ENCODE data around the gene KLHL22.
A peak's percentile ranks its signal among the peaks of the same experiment; 100 is the strongest.
"Not testable (repeated sequence)": the region's sequence is repeated elsewhere in the genome, so short reads cannot be mapped to it uniquely, and the experiment has no call there.

Gene KLHL22, protein sequence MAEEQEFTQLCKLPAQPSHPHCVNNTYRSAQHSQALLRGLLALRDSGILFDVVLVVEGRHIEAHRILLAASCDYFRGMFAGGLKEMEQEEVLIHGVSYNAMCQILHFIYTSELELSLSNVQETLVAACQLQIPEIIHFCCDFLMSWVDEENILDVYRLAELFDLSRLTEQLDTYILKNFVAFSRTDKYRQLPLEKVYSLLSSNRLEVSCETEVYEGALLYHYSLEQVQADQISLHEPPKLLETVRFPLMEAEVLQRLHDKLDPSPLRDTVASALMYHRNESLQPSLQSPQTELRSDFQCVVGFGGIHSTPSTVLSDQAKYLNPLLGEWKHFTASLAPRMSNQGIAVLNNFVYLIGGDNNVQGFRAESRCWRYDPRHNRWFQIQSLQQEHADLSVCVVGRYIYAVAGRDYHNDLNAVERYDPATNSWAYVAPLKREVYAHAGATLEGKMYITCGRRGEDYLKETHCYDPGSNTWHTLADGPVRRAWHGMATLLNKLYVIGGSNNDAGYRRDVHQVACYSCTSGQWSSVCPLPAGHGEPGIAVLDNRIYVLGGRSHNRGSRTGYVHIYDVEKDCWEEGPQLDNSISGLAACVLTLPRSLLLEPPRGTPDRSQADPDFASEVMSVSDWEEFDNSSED

DNA sequence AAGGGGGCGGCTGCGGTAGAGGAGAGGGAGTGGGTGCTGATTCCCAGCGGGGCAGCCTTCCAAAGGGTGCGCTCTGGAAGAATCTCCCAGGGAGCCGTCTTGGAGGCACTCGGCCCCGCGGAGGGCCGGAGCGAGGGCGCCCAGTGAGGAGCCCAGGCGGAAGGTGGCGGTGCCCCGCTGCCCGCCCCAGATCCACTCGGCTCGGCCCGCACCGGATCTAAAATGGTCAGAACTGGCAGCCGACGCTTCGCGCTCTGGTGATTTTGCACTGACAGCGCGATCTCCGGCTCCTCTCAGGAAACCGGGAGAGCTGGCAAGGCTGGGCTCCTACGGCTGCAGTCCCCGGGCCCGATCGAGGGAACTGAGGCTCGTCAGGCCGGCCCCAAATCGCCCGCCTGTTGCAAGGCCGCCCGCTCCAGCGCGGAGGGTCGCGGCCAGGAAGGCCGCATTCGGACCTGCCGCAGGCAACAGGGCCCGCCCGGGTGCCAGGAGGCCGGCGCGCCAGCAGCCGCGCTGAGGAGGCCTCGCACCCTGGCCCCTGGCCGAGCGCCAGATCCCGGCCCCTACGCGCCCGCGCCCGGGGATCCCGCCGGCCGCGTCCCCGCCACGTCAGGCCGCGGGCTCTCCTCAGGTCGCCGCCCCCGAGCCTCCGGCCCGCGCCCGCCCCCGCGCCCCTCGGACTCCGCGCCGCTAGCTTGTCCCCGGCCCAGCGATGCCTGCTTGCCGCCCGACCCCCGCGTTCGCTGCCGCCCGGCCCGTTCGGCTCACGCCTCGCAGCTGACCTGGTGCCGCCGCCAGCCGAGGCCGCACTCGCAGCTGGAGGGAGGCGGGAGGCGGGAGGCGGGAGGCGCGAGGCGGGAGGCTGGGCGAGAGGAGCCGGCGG, at the start of gene KLHL22:
TSS of gene KLHL22 (minus strand) at position 818 of the 883 bp plus-strand sequence. CDS start 6,584 bp downstream, outside the sequence.
- peak; percentile 77 for DNase-seq

DNA sequence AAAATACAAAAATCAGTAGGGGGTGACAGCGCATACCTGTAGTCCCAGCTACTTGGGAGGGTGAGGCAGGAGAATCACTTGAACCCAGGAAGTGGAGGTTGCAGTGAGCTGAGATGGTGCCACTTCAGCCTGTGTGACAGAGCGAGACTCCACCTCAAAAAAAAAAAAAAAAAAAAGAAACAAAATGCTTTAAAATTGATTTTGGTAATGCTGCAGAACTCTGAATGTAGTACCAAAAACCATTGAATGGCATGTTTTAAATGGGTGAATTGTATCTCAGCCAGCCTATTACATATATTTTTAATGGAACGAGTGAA, 49.7 kb upstream of the KLHL22 start:
- DNase-seq, result not testable (repeated sequence)

DNA sequence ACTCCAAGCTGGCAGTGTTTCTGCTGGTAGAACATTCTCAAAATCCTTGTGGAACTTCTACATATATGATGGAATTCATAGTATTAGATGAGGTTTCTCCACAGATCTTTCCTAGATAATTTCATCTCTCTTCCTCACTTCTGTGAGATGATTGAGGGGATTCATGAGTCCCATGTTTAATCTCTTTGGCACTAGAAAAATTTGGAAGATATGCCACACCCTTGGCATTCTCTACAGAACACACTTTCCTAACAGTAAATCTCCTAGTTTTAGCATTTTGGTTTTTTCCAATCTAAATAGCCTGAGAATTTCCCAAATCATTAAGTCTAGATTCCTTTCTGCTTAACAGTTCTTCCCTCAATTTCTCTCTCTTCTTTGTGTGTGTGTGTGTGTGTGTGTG, 47.1 kb upstream of the KLHL22 start:
- no peak for DNase-seq

DNA sequence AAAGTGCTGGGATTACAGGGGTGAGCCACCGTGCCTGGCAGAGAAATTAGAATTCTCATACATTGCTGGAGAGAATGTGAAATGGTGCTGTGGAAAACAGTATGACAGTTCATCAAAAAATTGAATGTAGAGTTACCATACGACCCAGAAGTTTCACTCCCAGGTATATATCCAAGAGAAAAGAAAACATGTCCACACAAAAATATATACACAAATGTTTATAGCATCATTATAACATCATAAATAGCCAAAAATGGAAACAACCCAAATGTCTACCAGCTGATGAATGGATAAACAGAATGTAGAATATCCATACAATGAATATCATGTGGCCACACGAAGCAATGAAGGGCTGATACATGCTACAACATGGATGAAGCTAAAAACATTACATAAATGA, 46.5 kb upstream of the KLHL22 start:
- no peak for DNase-seq

DNA sequence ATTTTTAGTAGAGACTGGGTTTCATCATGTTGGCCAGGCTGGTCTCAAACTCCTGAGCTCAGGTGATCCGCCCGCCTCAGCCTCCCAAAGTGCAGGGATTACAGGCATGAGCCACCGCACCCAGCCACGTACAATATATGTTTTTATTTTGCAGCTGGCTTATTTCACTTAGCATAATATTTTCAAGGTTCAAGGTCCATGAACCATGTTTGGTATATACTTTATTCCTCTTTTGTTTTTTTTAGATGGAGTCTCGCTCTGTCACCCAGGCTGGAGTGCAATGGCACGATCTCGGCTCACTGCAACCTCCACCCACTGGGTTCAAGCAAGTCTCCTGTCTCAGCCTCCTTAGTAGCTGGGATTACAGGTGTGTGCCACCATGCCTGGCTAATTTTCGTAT, 43.3 kb upstream of the KLHL22 start:
- DNase-seq, result not testable (repeated sequence)

DNA sequence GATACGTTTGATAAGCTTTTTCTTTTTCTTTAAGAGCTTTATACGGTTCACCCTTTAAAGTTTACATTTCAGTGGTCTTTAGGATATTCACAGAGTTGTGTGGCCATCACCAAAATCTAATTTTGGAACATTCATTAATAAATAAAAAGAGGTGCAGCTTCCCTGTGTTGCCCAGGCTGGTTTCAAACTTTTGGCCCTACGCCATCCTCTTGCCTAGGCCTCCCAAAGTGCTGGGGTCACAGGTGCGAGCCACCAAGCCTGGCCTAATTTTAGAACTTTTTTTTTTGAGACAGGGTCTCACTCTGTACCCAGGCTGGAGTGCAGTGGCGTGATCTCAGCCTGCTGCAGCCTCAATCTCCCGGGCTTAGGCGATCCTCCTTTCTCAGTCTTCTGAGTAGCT, 42.4 kb upstream of the KLHL22 start:
- no peak for DNase-seq

DNA sequence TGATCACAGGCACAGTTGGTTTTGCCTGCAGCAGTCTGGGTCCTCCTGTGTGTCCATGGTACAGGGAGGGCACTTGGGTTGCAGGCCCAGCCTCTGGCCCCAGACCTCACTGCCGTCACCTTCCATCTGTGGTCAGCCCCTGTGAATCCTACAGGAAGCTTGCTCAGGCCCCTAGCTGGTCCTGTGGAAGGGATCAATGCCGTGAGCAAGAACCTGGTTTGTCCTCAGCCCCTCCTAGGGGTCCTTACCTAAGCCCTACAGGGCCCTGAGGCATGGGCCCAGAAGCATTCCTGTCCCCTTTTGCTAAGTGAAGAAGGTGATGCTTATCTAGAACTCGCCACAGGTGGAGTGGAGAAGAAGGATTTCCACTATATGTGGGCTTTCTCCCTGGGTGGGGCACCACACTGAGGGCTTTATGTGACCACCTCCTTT, 41.7 kb upstream of the KLHL22 start:
- no peak for DNase-seq

DNA sequence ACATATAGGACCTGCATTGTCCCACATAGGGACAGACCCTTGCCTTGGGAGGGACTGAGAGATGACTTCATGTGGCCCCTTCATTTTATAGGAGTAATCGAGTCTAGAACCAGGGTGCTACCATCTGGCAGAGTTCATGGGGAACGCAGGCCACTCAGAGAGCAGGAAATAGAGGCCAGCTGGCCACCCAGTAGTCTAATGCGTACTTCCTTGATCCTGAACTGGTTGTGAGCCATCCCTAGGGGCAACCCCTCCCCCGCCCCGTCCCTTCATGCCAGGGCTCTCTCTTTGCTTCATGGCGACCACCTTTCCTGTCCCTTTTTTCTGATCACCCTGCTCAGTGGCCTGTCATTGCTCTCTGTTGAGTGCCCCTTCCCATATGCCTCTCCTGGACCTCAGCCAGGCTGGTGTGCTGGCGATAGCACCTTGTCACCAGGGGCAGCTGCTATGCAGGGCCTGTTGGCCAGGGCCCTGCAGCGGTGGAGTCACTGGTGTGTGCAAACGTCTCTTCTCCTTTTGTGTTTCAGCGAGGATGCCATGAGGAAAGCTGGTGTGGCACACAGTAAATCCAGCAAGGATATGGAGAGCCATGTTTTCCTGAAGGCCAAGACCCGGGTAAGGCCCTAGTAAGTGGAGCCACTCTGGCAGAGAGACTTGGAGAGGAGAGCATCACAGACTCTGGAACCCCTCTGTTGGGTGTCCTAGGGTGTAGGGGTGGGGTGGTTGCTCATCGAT, 41.2 kb upstream of the KLHL22 start:
- peak; percentile 3 for DNase-seq

DNA sequence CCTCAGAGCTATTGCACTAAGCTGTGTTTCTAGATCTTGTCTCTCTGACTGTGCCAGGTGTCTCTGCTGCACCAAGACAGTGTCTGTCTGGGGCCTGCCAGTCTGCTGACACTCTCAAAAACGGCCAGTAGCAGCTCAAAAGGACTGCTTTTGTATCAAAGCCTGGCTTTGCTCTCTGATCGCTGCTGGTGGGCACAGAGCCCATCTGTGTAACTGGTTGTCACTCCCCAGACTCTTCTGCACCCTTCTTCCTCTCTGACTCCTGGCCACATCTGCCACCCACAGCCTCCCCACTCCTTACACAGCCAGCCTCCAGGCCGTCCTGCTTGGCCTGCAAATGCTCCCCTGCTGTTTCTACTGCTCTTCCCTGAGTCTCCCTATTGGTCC, 38.3 kb upstream of the KLHL22 start:
- no peak for DNase-seq

DNA sequence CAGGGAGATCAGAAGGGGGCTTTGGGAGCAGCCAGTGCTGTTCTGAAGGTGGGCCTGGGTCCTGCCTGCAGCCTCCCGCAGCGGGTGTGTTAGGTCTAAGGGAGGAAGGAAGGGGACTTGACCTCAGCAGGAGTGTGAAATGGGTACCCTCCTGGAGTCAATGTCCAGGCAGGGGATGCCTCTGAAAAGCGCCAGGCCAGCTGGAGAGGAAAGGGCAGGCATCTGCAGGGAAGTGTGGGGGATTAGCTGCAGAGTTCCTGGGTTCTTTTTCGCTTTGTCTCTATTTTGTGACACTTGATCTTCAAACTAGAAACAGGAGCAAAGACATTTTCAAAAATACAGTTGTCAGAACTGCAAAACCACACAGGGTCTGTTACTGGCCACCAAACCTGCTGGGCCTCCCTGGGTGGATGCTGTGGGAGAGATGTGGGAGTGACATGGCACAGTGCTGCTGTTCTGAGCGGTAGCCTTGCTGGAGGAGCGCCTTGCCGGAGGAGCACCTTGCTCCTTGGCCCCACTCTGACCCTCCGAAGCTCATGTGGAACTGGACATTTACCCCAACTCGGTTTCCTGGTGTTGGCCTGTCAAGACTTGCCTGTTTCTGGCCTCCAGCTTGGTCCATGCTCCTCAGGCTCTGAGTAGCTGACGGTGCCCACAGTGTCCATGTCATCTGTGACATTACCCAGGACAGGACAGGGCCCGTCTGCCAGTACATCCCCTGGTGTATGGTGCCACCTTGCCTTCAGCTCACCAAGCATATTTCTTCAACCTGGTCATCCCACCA, 37.7 kb upstream of the KLHL22 start:
- no peak for DNase-seq

DNA sequence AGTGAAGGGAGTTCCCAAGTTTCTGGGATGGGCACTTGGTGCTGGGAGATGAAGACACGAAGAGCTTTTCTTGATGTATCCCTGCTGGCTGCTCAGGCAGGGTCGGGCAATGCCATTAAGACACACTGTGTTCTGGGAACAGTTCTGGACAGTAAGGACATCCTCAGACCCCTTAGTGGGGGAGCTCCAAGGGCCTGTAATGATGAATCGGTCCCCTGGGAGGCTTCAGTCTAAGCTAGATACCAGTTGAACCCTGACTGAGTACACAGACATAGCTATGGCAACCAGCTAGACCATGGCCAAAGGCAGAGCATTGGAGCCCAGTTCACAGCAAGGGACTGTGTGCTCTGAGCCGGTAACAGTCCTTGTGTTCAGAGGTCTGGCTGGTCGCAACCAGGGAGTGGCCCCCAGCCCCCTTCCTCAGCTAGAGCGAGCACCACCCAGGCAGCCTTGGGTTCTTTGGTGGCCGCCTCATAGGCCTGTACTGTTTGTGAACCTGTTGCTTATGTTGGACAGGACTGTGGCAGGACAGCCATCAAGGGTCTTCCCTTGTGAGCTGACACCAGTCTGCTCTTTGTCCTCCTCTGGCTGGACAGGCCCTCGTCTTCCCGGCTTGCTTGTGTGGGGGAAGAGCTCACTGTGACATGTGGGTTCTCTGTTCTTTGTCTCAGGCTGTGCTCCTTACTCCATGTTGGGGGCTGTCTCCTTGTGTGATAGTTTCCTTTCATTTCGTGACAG, 36.8 kb upstream of the KLHL22 start:
- no peak for DNase-seq

DNA sequence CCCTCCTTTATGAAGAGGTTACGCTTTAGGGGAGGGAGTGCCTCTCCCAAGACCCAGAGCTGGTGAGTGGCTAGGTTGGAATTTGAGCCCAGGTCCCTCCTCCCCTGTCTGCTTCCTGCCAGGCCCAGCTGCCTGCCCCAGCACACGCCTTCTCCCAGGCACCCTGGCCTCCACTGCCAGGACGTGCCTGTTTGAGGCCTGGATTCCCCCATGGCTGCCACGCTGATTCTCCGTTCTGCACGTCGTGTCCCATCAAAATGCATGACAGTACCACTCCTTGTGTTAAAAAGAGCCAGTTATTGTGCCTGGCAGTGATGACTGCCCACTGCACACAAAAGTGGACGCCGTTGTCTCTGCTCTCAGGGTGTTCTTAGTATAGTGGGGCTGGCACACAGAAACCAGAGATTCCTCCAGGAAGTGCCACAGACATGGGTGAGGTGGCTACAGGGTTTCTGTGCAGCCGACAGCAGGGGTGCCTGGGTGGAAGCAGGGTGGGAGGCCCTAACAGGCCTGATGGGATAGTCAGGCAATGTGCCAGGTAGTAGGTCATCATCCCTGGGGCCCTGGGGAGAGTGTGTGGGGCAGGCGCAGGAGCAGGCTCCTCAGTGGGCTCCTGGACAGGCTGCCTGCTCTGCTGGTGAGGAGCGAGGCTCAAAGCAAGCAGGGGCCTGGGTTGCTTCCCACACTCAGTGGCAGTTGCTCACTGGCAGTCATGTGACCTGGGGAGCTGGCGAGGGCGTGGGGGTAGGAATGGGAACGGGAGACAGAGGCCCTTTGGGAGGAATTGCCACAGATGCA, 36.0 kb upstream of the KLHL22 start:
- DNase-seq, result no peak

DNA sequence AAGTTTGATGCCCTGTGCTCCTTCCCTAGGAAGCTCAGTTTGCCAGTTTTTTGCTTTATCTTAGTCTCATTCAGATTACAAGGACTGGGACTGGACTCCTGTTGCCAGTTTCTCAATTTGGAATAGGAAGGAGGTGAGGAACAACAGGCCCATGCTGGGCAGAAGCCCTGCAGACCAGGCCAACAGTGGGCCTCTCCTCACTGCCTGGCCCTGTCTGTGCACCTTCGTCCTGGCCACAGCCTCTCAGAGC, 35.5 kb upstream of the KLHL22 start:
- no peak for DNase-seq

DNA sequence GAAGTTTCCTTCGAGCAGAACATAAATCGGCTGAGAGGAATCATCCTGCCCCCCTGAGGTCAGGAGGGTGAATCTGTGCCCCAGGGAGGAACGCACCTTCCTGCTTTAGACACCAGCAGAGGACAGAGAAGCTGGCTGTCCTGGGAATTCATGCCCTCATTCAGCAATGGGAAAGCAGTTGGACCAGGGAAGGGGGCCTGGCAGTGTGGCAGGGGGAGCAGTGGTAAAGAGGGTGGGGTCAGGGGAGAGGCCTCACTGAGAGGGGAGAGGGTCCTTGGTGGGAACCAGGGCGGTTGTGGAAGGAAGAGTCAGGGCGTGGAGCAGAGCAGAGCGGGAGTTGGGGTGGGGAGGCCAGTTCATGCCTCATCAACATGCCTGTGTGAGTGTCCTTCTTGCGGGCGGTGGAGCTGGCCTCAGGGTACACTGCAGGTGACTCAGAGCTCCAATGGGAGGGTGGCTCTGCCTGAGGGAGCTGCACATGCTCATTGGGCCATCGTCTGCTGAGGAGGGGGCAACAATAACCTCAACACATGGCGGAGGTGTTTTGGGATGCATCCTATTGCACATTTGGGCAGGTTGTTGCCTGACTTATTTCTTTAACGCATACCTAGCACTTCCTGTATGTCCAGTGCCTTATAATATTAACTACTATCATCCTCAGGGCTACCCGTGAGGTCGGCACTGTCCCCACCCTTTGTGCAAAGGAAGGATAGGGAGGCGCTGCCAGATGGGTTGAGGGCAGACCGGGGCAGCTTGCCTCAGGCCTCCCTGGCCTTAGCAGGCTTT, 35.0 kb upstream of the KLHL22 start:
- no peak for DNase-seq

DNA sequence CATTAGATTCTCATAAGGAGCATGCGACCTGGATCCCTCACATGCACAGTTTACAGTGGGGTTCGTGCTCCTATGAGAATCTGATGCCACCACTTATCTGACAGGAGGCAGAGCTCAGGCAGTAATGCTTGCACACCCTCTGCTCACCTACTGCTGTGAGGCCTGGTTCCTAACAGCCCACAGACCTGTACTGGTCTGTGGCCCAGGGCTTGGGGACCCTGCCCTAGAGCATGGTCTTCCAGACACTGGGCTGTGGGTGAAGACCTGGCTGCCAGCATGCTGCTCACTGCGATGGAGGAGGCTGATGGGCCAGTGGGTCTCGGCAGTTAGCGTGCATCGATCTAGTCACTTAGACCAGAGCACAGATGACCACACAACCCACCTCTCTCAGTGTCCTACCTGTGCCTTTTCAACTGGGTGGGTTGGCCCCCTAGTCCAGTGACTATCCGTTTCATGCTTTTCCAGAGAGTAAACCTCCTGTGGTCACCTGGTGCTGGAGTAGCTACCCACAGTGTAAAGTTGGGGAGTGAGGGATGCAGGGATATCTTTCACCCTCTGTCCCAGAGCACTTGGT, 32.9 kb upstream of the KLHL22 start:
- no peak for DNase-seq

DNA sequence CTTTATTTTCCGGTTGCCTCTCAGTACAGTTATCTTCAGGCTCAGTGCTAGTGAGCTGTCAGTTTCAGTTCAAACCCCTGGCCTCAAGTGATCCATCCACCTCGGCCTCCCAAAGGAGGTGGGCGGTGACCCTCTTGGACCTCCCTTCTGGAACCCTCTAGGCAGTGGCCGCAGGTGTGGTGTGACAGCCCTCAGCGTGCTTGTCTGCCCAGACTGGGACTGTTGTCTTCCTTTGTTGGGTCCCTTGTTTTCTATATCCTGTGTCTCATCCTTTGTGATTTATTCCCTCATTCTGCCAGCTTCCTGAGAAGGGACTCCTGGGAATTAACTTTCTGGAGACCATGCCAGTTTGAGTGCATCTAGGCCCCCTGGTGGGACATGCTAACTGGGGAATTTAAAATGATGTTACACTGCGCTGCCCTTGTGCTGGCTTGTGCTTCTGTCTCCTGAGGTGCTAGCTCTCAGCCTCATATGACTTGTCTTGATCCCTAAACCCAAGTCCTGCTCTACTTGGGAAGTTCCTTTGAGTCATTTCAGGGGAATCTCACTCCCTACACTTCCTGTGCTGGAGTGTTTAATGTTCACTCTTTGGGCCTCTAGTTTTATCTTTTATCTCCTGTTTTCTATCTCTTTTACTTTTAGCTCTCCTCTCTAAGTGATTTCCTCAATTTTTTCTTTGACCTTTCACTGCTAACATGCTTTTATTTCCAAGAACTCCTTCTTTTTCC, 31.2 kb upstream of the KLHL22 start:
- no peak for DNase-seq

DNA sequence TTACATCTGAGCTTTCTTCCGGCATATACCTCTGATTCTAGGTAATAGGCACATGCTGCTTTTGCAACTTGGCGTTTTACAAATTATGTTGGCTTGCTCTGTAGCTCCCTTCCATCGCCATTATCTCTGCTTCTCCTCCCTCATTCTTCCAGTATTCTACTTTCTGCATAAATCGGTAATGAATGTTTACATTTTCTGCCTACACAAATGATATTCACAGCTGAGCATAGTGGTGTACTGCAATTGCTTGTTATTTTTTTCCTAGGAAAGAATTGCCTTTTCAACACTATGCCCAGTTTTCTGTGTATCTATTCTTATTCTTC, 30.7 kb upstream of the KLHL22 start:
- no peak for DNase-seq

DNA sequence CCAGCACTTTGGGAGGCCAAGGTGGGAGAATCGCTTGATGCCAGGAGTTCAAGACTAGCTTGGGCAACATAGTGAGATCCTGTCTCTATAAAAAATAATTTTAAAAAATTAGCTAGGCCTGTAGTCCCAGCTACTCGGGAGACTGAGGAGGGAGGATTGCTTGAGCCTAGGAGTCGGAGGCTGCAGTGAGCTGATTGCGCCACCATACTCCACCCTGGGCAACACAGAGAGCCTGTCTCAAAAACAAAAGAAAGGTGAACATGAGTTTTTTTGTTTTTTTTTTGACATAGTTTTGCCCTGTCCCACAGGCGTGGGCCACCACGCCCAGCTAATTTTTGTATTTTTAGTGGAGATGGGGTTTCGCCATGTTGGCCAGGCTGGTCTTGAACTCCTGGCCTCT, 29.5 kb upstream of the KLHL22 start:
- no peak for DNase-seq

DNA sequence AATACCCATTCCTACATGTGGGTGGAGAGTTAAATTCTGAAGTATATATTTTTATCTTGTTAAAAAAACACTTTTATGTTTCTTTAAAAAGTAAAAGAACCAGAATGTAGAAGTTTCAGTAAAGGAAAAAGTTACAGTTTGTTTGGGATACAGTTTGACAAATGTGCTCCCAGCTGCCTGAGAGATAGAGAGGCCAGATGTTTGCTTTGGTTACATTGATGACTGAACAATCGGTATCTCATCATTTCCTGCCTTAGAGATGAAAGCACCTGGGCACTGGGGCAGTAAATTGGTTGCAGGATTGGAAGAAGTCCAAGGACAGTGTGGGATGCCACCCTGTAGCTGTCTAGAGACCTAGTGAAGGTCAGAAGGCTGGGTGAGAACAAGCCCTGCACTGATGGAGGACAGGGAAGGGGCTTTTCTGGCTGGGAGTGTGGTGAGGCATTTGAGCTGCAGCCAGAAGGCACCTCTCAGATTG, 28.4 kb upstream of the KLHL22 start:
- no peak for DNase-seq

Measured in NCI-H774 (cell line).